HepG2 (cell line): ENCODE results near the gene PPP6R2. TPM values are rescaled to one million over a fixed set of nuclear protein-coding genes. Genes with fewer than 3 reads are reported as not detected.

Experiments
- ATAC-seq: fragments of 200-7000 bp; cut with Tn5 transposase; 3 replicates; pipeline ENCODE4 v1.9.1; 2020; ENCODE audit warnings: mild to moderate bottlenecking, moderate library complexity
- BruUV-seq: library from RNA; stranded (reverse); fragments of 400-500 nt; replicated peaks from 2 replicates; lab custom pipeline; 2021; lab: Mats Ljungman, UMichigan
- CTCF ChIA-PET: fragments of 300-600 bp; formaldehyde crosslinking; extraction: SDS; loops from one replicate; lab custom pipeline; 2021; ENCODE audit warnings: low total read pairs, inconsistent platforms, low intra/inter-chr PET ratio; lab: Yijun Ruan, JAX
- POLR2A ChIA-PET: fragments of 350-600 bp; sonication (Branson Sonifier 250); formaldehyde crosslinking; loops from one replicate; lab custom pipeline; 2020; ENCODE audit warnings: antibody characterized with exemption, inconsistent platforms; lab: Yijun Ruan, JAX
- DNase-seq: peaks from one replicate; pipeline ENCODE4 v3.0.0-alpha.2; 2015; ENCODE audit warnings: low spot score
- FAIRE-seq: peaks from 3 replicates; lab custom pipeline; 2011; peaks lifted over from hg19 to GRCh38; lab: Jason Lieb, UNC
- H2AFZ ChIP-seq: one replicate; pipeline ENCODE4 v1.6.1; 2011; ENCODE audit warnings: low read length, inconsistent platforms
- H3K27ac ChIP-seq: fragments of 300-600 bp; 3 replicates; pipeline ENCODE4 v1.8.0; 2011; ENCODE audit warnings: mixed run types, mild to moderate bottlenecking, mixed read lengths, low read length, inconsistent platforms; ENCODE audit not compliant: insufficient read depth; ENCODE audit errors: extremely low read length
- H3K27me3 ChIP-seq, 2 experiments: fragments of 200-600 bp in 1 of 2; 2 replicates in 1 of 2; 3 replicates in 1 of 2; pipeline versions ENCODE4 v1.6.0 to v1.8.0; 2011; ENCODE audit warnings: low read length in 2 of 2, mild to moderate bottlenecking in 2 of 2, moderate library complexity in 2 of 2, inconsistent platforms in 1 of 2; ENCODE audit not compliant: insufficient read depth in 2 of 2, control insufficient read depth in 1 of 2
- H3K36me3 ChIP-seq, 2 experiments: fragments of 200-600 bp in 1 of 2; replicated peaks in 1 of 2; 2 replicates in 1 of 2; 3 replicates in 1 of 2; pipeline versions ENCODE4 v1.5.1 to v1.8.0; 2011; ENCODE audit warnings: low read length in 2 of 2, inconsistent platforms in 1 of 2; ENCODE audit not compliant: insufficient read depth in 2 of 2, control insufficient read depth in 1 of 2
- H3K4me1 ChIP-seq: 2 replicates; pipeline ENCODE4 v1.5.1; 2012; ENCODE audit warnings: low read length, inconsistent platforms; ENCODE audit not compliant: insufficient read depth
- H3K4me2 ChIP-seq: 2 replicates; pipeline ENCODE4 v1.6.0; 2011; ENCODE audit warnings: low read depth, low read length, inconsistent platforms
- H3K4me3 ChIP-seq, 3 experiments: fragments of 200-600 bp in 1 of 3; sonication (generic), shearing (Covaris generic) in 1 of 3; replicated peaks in 1 of 3; 2 replicates each; pipeline ENCODE4 v1.5.1; 2011 to 2016; ENCODE audit warnings: low read length in 3 of 3, inconsistent platforms in 2 of 3, low read depth in 2 of 3, mild to moderate bottlenecking in 2 of 3, control low read depth in 1 of 3, mixed read lengths in 1 of 3; ENCODE audit not compliant: insufficient read depth in 1 of 3
- H3K79me2 ChIP-seq: one replicate; pipeline ENCODE4 v1.6.1; 2011; ENCODE audit warnings: low read length, inconsistent platforms; ENCODE audit not compliant: insufficient read depth
- H3K9ac ChIP-seq: 2 replicates; pipeline ENCODE4 v1.6.0; 2011; ENCODE audit warnings: mild to moderate bottlenecking, low read depth, low read length, inconsistent platforms; ENCODE audit not compliant: insufficient read depth
- H3K9me3 ChIP-seq: 2 replicates; pipeline ENCODE4 v1.5.1; 2012; ENCODE audit warnings: mild to moderate bottlenecking, low read length
- H4K20me1 ChIP-seq: 2 replicates; pipeline ENCODE4 v1.6.0; 2011; ENCODE audit warnings: inconsistent platforms, mild to moderate bottlenecking, low read length, moderate library complexity; ENCODE audit not compliant: insufficient read depth
- AGO2 ChIP-seq: fragments of 200-400 bp; formaldehyde crosslinking; optimal IDR thresholded peaks from 2 replicates; pipeline ENCODE3; 2017; ENCODE audit warnings: mild to moderate bottlenecking, low read depth, low read length, moderate library complexity
- TIGD3 ChIP-seq: sonication (generic); formaldehyde crosslinking; IDR thresholded peaks from 2 replicates; pipeline ENCODE4 v1.5.1; 2020; ENCODE audit warnings: mild to moderate bottlenecking, missing genetic modification reagents, borderline replicate concordance
- TRAFD1 ChIP-seq: sonication (generic); formaldehyde crosslinking; IDR thresholded peaks from 2 replicates; pipeline ENCODE4 v1.5.1; 2020; ENCODE audit warnings: missing genetic modification reagents, mild to moderate bottlenecking, borderline replicate concordance
- ZBTB25 ChIP-seq: IDR thresholded peaks from 2 replicates; pipeline ENCODE4 v1.6.1; 2018; ENCODE audit warnings: missing genetic modification reagents
- ZBTB33 ChIP-seq: sonication (generic); formaldehyde crosslinking; IDR thresholded peaks from 2 replicates; pipeline ENCODE4 v1.4.0; 2020; ENCODE audit warnings: missing genetic modification reagents
- ZBTB4 ChIP-seq: sonication (generic); formaldehyde crosslinking; IDR thresholded peaks from 2 replicates; pipeline ENCODE4 v1.4.0; 2020; ENCODE audit warnings: missing genetic modification reagents, mild to moderate bottlenecking, borderline replicate concordance
- ZNF609 ChIP-seq: sonication (generic); formaldehyde crosslinking; IDR thresholded peaks from 2 replicates; pipeline ENCODE4 v1.4.0; 2020; ENCODE audit warnings: mild to moderate bottlenecking, missing genetic modification reagents, borderline replicate concordance
- WGBS: methylation state at CpG from one replicate; pipeline ENCODE4 v1.1.6; 2017; ENCODE audit warnings: low lambda C conversion rate; 5-methylcytosine and 5-hydroxymethylcytosine counted together
- in situ Hi-C: cut with HindIII; loops from 2 replicates; pipeline ENCODE4 v1.10.0; 2017; ENCODE audit warnings: low pct_unique_long_range_greater_than_20kb; ENCODE audit not compliant: extremely low pct_ligation_motif_present
- intact Hi-C: fragments of 100-400 bp; cut with micrococcal nuclease; formaldehyde crosslinking; loops from one replicate; pipeline ENCODE4 v1.10.0; 2022; ENCODE audit not compliant: unreplicated experiment
- polyA plus RNA-seq, 8 experiments: library from polyadenylated mRNA; depleted of rRNA in 3 of 8; stranded (reverse) in 7 of 8; unstranded in 1 of 8; fragments of >200 nt; fragmentation: Illumina TruSeq in 4 of 8; extraction: Trizol in 4 of 8; gene quantifications; 2 replicates each; pipeline versions ENCODE4 v1.2.1 to v1.2.3, GENCODE V29; 2011 to 2016; ENCODE audit warnings: low read depth in 4 of 8, missing spikeins in 1 of 8, mixed read lengths in 1 of 8; ENCODE audit not compliant: insufficient read depth in 1 of 8
- total RNA-seq, 5 experiments: library from RNA; depleted of rRNA; stranded (reverse); fragments of >200 nt; fragmentation: Illumina TruSeq; extraction: Trizol; gene quantifications; 2 replicates each; pipeline ENCODE4 v1.2.3, GENCODE V29; 2016; ENCODE audit warnings: low read depth in 1 of 5

The PPP6R2 gene
- total and polyA plus RNA-seq, 2 of the 13 experiments (the other 11 are each of a cell fraction or from before 2014, with no cell fraction given) = 55.0 to 102 TPM

- 91% methylated on average over 8 of the region's 14 CpGs for WGBS
- ATAC-seq (no peak), DNase-seq (no peak), FAIRE-seq (no peak)
- TF ChIP-seq TRAFD1 (CRISPR knock-in tag) = no peak
- TF ChIP-seq TIGD3 = no peak
- 0 out of 2 replicates have a peak, but pooled peaks have one; percentile 19 for TF ChIP-seq ZBTB33 (CRISPR knock-in tag)
- TF ChIP-seq ZBTB25 (CRISPR knock-in tag) = no peak
- TF ChIP-seq ZNF609 (CRISPR knock-in tag) = no peak
- no peak for TF ChIP-seq ZBTB4 (CRISPR knock-in tag)
- peak; percentile 70 for TF ChIP-seq AGO2
- ChIA-PET POLR2A (no interaction called here), CTCF (no interaction called here)
- Histone ChIP-seq H3K27me3 (no peaks in the 10 kb centered on the region), H3K4me1 (peaks cover 86% of the 10 kb centered on the region), H3K4me3 (no peak overlapping the region; a peak in 1 of 6 replicates), H3K9me3 (no peaks in the 10 kb centered on the region), H4K20me1 (peaks cover 12% of the 10 kb centered on the region; the same call in 1 of the 2 replicates), H2AFZ (no peak overlapping the region), H3K36me3 (peaks cover 0 to 2% of the 10 kb centered on the region in 2 experiments; a peak in 1 of 5 replicates), H3K9ac (no peak overlapping the region), H3K4me2 (no peak overlapping the region), H3K79me2 (peaks cover 77% of the 10 kb centered on the region), H3K27ac (no peak overlapping the region)
- in situ Hi-C loops (no loop called here), intact Hi-C loops (no loop called here)
- BruUV-seq = no TSS peak
Observed at GRCh38 chr22:50300620-50301257, 42.4 kb upstream of the PPP6R2 start.
